OCI-LY7 (cell line): ENCODE measurements around the gene CD80.

Source experiments
- EZH2phosphoT487 ChIP-seq: fragments of 200-600 bp; sonication (generic); IDR thresholded peaks from 2 replicates; pipeline ENCODE4 v1.6.1; 2018; ENCODE audit warnings: low read depth, borderline replicate concordance, mild to moderate bottlenecking, mixed run types, antibody characterized with exemption, low read length, moderate library complexity, mixed read lengths
- TF ChIP-seq, protein P1 (sequence below): fragments of 200-600 bp; sonication (generic); conservative IDR thresholded peaks from 2 replicates; pipeline ENCODE4 v1.5.1; 2014; ENCODE audit warnings: mild to moderate bottlenecking, antibody characterized with exemption, low read length, moderate library complexity, mixed read lengths

DNA sequence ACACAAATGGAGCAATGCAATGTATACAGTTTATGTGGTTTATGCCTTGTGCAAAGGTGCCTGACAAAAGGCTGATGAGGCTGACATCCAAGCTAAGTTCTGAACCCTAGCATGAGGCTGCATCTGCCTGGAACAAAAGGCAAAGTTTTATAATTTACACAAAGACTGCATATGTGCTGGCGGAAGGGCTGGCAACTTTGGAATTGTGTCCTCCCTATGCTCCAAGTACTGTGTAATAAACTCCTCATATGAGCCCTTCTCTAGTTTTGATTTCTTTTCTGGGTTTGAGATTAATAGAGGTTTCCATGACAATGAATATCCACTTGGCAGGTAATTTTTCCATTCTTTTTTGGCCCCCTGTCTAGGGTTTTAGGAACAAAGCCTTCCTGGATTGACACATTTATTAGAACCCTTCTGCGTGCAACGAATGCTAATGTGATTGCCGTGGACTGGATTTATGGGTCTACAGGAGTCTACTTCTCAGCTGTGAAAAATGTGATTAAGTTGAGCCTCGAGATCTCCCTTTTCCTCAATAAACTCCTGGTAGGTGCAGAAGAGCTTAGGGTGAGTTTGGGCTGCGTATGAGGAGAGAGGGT, 49.1 kb upstream of the CD80 start:
- TF ChIP-seq, protein P1, sequence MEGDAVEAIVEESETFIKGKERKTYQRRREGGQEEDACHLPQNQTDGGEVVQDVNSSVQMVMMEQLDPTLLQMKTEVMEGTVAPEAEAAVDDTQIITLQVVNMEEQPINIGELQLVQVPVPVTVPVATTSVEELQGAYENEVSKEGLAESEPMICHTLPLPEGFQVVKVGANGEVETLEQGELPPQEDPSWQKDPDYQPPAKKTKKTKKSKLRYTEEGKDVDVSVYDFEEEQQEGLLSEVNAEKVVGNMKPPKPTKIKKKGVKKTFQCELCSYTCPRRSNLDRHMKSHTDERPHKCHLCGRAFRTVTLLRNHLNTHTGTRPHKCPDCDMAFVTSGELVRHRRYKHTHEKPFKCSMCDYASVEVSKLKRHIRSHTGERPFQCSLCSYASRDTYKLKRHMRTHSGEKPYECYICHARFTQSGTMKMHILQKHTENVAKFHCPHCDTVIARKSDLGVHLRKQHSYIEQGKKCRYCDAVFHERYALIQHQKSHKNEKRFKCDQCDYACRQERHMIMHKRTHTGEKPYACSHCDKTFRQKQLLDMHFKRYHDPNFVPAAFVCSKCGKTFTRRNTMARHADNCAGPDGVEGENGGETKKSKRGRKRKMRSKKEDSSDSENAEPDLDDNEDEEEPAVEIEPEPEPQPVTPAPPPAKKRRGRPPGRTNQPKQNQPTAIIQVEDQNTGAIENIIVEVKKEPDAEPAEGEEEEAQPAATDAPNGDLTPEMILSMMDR, result no peak
- TF ChIP-seq EZH2phosphoT487, result no peak
